WTC11 (cell line): ENCODE data around the gene DNAJC17. TPM values are rescaled to one million over a fixed set of nuclear protein-coding genes. Genes with fewer than 3 reads are reported as not detected.

ENCODE experiments used
- ATAC-seq: fragments of 200-7000 bp; cut with Tn5 transposase; 2 replicates; pipeline ENCODE4 v1.10.0; 2021; ENCODE audit warnings: mild to moderate bottlenecking, moderate library complexity
- CTCF ChIA-PET: fragments of 300-600 bp; sonication (Branson Sonifier 250); formaldehyde crosslinking; loops from one replicate; lab custom pipeline; 2021; ENCODE audit warnings: antibody characterized with exemption; lab: Charles Lee
- POLR2A ChIA-PET: fragments of 350-600 bp; sonication (Branson Sonifier 250); formaldehyde crosslinking; loops from one replicate; lab custom pipeline; 2021; ENCODE audit warnings: antibody characterized with exemption; lab: Charles Lee
- DNase-seq: peaks from one replicate; pipeline ENCODE4 v3.0.0; 2021; ENCODE audit warnings: low spot score
- H3K27ac Mint-ChIP-seq: 2 replicates; pipeline ENCODE4 v1.8.0; 2021; ENCODE audit warnings: mixed read lengths
- H3K27me3 Mint-ChIP-seq: 2 replicates; pipeline ENCODE4 v1.8.0; 2021; ENCODE audit warnings: low read depth, mild to moderate bottlenecking, moderate library complexity, mixed read lengths
- H3K36me3 Mint-ChIP-seq: 2 replicates; pipeline ENCODE4 v1.8.0; 2021; ENCODE audit warnings: mixed read lengths
- H3K4me1 Mint-ChIP-seq: 2 replicates; pipeline ENCODE4 v1.8.0; 2022; ENCODE audit warnings: mixed read lengths
- H3K4me3 Mint-ChIP-seq: 2 replicates; pipeline ENCODE4 v1.8.0; 2021; ENCODE audit warnings: mild to moderate bottlenecking, moderate library complexity, mixed read lengths
- H3K9me3 Mint-ChIP-seq: 2 replicates; pipeline ENCODE4 v1.8.0; 2021; ENCODE audit warnings: mixed read lengths
- CBFB ChIP-seq: sonication (generic); formaldehyde crosslinking; IDR thresholded peaks from 2 replicates; pipeline ENCODE4 v1.8.1; 2022; ENCODE audit warnings: mild to moderate bottlenecking, low read depth, missing genetic modification reagents
- CREB1 ChIP-seq: sonication (generic); formaldehyde crosslinking; IDR thresholded peaks from 2 replicates; pipeline ENCODE4 v1.8.0; 2023; ENCODE audit warnings: mild to moderate bottlenecking, missing genetic modification reagents
- E2F4 ChIP-seq: sonication (generic); formaldehyde crosslinking; IDR thresholded peaks from 2 replicates; pipeline ENCODE4 v1.8.1; 2022; ENCODE audit warnings: low read depth, mild to moderate bottlenecking, moderate library complexity, missing genetic modification reagents, borderline replicate concordance
- GRHL2 ChIP-seq: fragments of 250-450 bp; sonication (Bioruptor Pico); IDR thresholded peaks from 2 replicates; pipeline ENCODE4 v1.8.0; 2022; ENCODE audit warnings: mild to moderate bottlenecking, moderate library complexity; ENCODE audit not compliant: insufficient replicate concordance, severe bottlenecking
- GTF2I ChIP-seq: fragments of 250-450 bp; sonication (Bioruptor Pico); conservative IDR thresholded peaks from 2 replicates; pipeline ENCODE4 v1.4.0; 2021; ENCODE audit warnings: mild to moderate bottlenecking
- IRF2 ChIP-seq: sonication (generic); formaldehyde crosslinking; IDR thresholded peaks from 2 replicates; pipeline ENCODE4 v1.8.0; 2022; ENCODE audit warnings: low read depth, missing genetic modification reagents, borderline replicate concordance
- NFYB ChIP-seq: sonication (generic); formaldehyde crosslinking; conservative IDR thresholded peaks from 2 replicates; pipeline ENCODE4 v1.8.0; 2022; ENCODE audit warnings: low read depth, missing genetic modification reagents
- OVOL2 ChIP-seq: fragments of 250-450 bp; sonication (Bioruptor Pico); IDR thresholded peaks from 2 replicates; pipeline ENCODE4 v1.9.0; 2021; ENCODE audit warnings: mild to moderate bottlenecking, borderline replicate concordance
- PRDM15 ChIP-seq: sonication (generic); formaldehyde crosslinking; IDR thresholded peaks from 2 replicates; pipeline ENCODE4 v1.8.0; 2022; ENCODE audit warnings: missing genetic modification reagents
- PRRX2 ChIP-seq: fragments of 250-450 bp; sonication (Bioruptor Pico); IDR thresholded peaks from 2 replicates; pipeline ENCODE4 v1.8.0; 2021; ENCODE audit warnings: mild to moderate bottlenecking
- RORB ChIP-seq: fragments of 250-450 bp; sonication (Bioruptor Pico); IDR thresholded peaks from 2 replicates; pipeline ENCODE4 v1.9.0; 2021; ENCODE audit warnings: mild to moderate bottlenecking
- SOX15 ChIP-seq: fragments of 250-450 bp; sonication (Bioruptor Pico); IDR thresholded peaks from 2 replicates; pipeline ENCODE4 v1.9.0; 2021; ENCODE audit warnings: mild to moderate bottlenecking
- USF2 ChIP-seq: sonication (generic); formaldehyde crosslinking; IDR thresholded peaks from 2 replicates; pipeline ENCODE4 v1.8.1; 2023; ENCODE audit warnings: mild to moderate bottlenecking, missing genetic modification reagents, moderate library complexity
- ZNF121 ChIP-seq: sonication (generic); formaldehyde crosslinking; IDR thresholded peaks from 2 replicates; pipeline ENCODE4 v1.8.0; 2023; ENCODE audit warnings: missing genetic modification reagents
- ZNF396 ChIP-seq: fragments of 250-450 bp; sonication (Bioruptor Pico); IDR thresholded peaks from 2 replicates; pipeline ENCODE4 v1.8.0; 2021; ENCODE audit warnings: mild to moderate bottlenecking, moderate library complexity, borderline replicate concordance
- ZNF671 ChIP-seq: fragments of 250-450 bp; sonication (Bioruptor Pico); IDR thresholded peaks from 2 replicates; pipeline ENCODE4 v1.8.0; 2021; ENCODE audit warnings: mild to moderate bottlenecking
- total RNA-seq: library from RNA; stranded (reverse); gene quantifications from 3 replicates; pipeline ENCODE4 v1.2.3, GENCODE V29; 2021
- TF ChIP-seq, protein P1 (sequence below): sonication (generic); formaldehyde crosslinking; IDR thresholded peaks from 2 replicates; pipeline ENCODE4 v1.8.1; 2023; ENCODE audit warnings: mild to moderate bottlenecking, missing genetic modification reagents

DNAJC17 gene
- total RNA-seq, 1 experiment from 2014 or later, result 49.8 TPM

GRCh38 chr15:40819048-40819447 is 11.8 kb upstream of the DNAJC17 start:
- POLR2A ChIA-PET, result interaction anchor here (1.2 kb wide), 1 partner anchor 125 kb away, joined by 3 read pairs; no protein-coding TSS in a partner anchor
- Mint-ChIP-seq H3K4me1 (no peaks in the 10 kb centered on the region), H3K27me3 (no peaks in the 10 kb centered on the region; the same call in 1 of the 2 replicates), H3K9me3 (no peaks in the 10 kb centered on the region), H3K27ac (no peak overlapping the region), H3K36me3 (no peaks in the 10 kb centered on the region), H3K4me3 (no peak overlapping the region)
- ATAC-seq (no peak), DNase-seq (no peak)
- no peak for TF ChIP-seq PRRX2
- CTCF ChIA-PET, result interaction anchor here (1.6 kb wide), 1 partner anchor 39 kb away, joined by 4 read pairs; no protein-coding TSS in a partner anchor

GRCh38 chr15:40815042-40815698 is 7.9 kb upstream of the DNAJC17 start:
- TF ChIP-seq E2F4 (CRISPR knock-in tag) (no peak), GTF2I (CRISPR knock-in tag) (no peak), USF2 (CRISPR knock-in tag) (no peak), NFYB (no peak), ZNF121 (CRISPR knock-in tag) (no peak), IRF2 (CRISPR knock-in tag) (no peak), ZNF396 (no peak), SOX15 (CRISPR knock-in tag) (no peak)
- TF ChIP-seq, protein P1, sequence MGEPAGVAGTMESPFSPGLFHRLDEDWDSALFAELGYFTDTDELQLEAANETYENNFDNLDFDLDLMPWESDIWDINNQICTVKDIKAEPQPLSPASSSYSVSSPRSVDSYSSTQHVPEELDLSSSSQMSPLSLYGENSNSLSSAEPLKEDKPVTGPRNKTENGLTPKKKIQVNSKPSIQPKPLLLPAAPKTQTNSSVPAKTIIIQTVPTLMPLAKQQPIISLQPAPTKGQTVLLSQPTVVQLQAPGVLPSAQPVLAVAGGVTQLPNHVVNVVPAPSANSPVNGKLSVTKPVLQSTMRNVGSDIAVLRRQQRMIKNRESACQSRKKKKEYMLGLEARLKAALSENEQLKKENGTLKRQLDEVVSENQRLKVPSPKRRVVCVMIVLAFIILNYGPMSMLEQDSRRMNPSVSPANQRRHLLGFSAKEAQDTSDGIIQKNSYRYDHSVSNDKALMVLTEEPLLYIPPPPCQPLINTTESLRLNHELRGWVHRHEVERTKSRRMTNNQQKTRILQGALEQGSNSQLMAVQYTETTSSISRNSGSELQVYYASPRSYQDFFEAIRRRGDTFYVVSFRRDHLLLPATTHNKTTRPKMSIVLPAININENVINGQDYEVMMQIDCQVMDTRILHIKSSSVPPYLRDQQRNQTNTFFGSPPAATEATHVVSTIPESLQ, result no peak
- DNase-seq, result no peak
- POLR2A ChIA-PET, result interaction anchor here (0.5 kb wide), 1 partner anchor 8 kb away, joined by 3 read pairs; no protein-coding TSS in a partner anchor
- Mint-ChIP-seq H3K4me3 (no peak overlapping the region), H3K27me3 (no peaks in the 10 kb centered on the region; the same call in 1 of the 2 replicates), H3K36me3 (no peaks in the 10 kb centered on the region; the same call in 1 of the 2 replicates), H3K4me1 (no peaks in the 10 kb centered on the region), H3K9me3 (no peaks in the 10 kb centered on the region), H3K27ac (peak overlapping the region; percentile 11; the same call in 1 of the 2 replicates)
- ATAC-seq, result no peak
- CTCF ChIA-PET, result interaction anchor here (0.6 to 1.7 kb wide), 4 partner anchors 30 to 126 kb away, joined by 3 to 8 read pairs (median 4); no protein-coding TSS in a partner anchor

GRCh38 chr15:40812721-40813425 is 5.6 kb upstream of the DNAJC17 start:
- Mint-ChIP-seq H3K27ac (peak overlapping the region; percentile 60; the same call in 1 of the 2 replicates), H3K4me1 (peaks cover 12% of the 10 kb centered on the region), H3K9me3 (no peaks in the 10 kb centered on the region), H3K27me3 (no peaks in the 10 kb centered on the region; the same call in 1 of the 2 replicates), H3K36me3 (no peaks in the 10 kb centered on the region; the same call in none of the 2 replicates), H3K4me3 (no peak overlapping the region)
- ChIA-PET POLR2A (interaction anchor here (1.2 kb wide), 1 partner anchor 61 kb away, joined by 3 read pairs; no protein-coding TSS in a partner anchor), CTCF (no interaction called here)
- ATAC-seq (no peak), DNase-seq (no peak)
- TF ChIP-seq CBFB (CRISPR knock-in tag) (no peak), NFYB (no peak), CREB1 (no peak), GRHL2 (CRISPR knock-in tag) (no peak), RORB (no peak), ZNF671 (CRISPR knock-in tag) (no peak), PRDM15 (CRISPR knock-in tag) (no peak), OVOL2 (CRISPR knock-in tag) (no peak)
